Esophagus squamous epithelium (tissue), 4 donors: ENCODE results near the gene RASA3.

Experiments used
- POLR2A ChIP-seq, 4 donors: fragments of 450-650 bp; IDR thresholded peaks; one replicate each; pipeline ENCODE4 v1.6.1; 2017; ENCODE audit warnings: antibody characterized with exemption in 4 of 4, mild to moderate bottlenecking in 4 of 4, moderate library complexity in 3 of 4
- TF ChIP-seq, protein P1 (sequence below), 6 experiments: fragments of 450-650 bp in 4 of 6; fragments of 200-600 bp in 2 of 6; sonication (generic) in 2 of 6; IDR thresholded peaks; one replicate each; pipeline ENCODE4 v1.5.1; 2016 to 2019; ENCODE audit warnings: antibody characterized with exemption in 6 of 6, mild to moderate bottlenecking in 4 of 6, moderate library complexity in 4 of 6

DNA sequence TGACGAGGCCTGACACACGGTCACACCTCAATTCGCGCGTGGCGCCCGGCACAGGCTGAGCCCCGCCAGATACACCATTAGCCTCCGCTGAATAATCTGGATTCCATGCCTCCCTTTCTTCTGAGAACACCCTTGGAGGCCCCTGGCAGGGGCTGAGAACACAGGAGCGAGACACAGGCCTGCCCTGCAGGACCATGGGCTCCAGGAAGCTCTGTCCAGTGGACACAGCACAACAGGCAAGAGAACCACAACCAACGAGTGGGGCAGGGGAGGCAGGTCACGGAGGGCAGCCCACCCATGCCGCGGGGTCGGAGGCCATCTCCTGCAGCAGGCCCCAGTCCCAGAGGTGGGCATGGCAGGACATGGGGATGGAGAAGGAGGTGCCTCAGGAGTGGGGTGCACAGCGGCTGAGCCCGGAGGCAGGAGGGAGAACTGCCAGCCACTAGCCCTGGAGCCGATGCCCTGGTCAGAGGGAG, 82.8 kb downstream of the RASA3 start:
- TF ChIP-seq, protein P1, sequence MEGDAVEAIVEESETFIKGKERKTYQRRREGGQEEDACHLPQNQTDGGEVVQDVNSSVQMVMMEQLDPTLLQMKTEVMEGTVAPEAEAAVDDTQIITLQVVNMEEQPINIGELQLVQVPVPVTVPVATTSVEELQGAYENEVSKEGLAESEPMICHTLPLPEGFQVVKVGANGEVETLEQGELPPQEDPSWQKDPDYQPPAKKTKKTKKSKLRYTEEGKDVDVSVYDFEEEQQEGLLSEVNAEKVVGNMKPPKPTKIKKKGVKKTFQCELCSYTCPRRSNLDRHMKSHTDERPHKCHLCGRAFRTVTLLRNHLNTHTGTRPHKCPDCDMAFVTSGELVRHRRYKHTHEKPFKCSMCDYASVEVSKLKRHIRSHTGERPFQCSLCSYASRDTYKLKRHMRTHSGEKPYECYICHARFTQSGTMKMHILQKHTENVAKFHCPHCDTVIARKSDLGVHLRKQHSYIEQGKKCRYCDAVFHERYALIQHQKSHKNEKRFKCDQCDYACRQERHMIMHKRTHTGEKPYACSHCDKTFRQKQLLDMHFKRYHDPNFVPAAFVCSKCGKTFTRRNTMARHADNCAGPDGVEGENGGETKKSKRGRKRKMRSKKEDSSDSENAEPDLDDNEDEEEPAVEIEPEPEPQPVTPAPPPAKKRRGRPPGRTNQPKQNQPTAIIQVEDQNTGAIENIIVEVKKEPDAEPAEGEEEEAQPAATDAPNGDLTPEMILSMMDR (IDR thresholded peaks at IDR 0.05): no peak
- no peak for TF ChIP-seq POLR2A (IDR thresholded peaks at IDR 0.05)
